Fibroblast of mammary gland (primary cell): ENCODE results near the gene MXD3.

Experiments used
- DNase-seq: peaks from one replicate; pipeline ENCODE4 v3.0.0-alpha.2; 2010; ENCODE audit warnings: low read depth
- H3K4me3 ChIP-seq: 2 replicates; pipeline ENCODE4 v1.5.1; 2011; ENCODE audit warnings: low read depth, mild to moderate bottlenecking, low read length, moderate library complexity; ENCODE audit not compliant: control insufficient read depth
- CTCF ChIP-seq: conservative IDR thresholded peaks from 2 replicates; pipeline ENCODE4 v1.5.1; 2011; ENCODE audit warnings: low read depth, low read length, inconsistent platforms; ENCODE audit not compliant: control insufficient read depth, insufficient read depth

MXD3 gene

GRCh38 chr5:177312649-177313181, 1.0 kb upstream of the MXD3 start:
- no peak for TF ChIP-seq CTCF
- peak overlapping the region; percentile 18 for H3K4me3 ChIP-seq
- DNase-seq = peak; percentile 27

GRCh38 chr5:177311392-177311722, 341 bp downstream of the MXD3 start:
- H3K4me3 ChIP-seq = peak overlapping the region; percentile 71
- no peak for DNase-seq
- no peak for TF ChIP-seq CTCF

- no peak for DNase-seq
- peak overlapping the region; percentile 71 for H3K4me3 ChIP-seq
- TF ChIP-seq CTCF = no peak
Observed at GRCh38 chr5:177310757-177311391, 824 bp downstream of the MXD3 start.

GRCh38 chr5:177310332-177310731, 1.4 kb downstream of the MXD3 start:
- DNase-seq = no peak
- no peak for TF ChIP-seq CTCF
- H3K4me3 ChIP-seq = peak overlapping the region; percentile 71

- peak; percentile 87 for TF ChIP-seq CTCF
- H3K4me3 ChIP-seq = no peak overlapping the region
Observed at GRCh38 chr5:177309351-177310191, 2.1 kb downstream of the MXD3 start.

GRCh38 chr5:177308740-177309139, 3.0 kb downstream of the MXD3 start:
- no peak overlapping the region for H3K4me3 ChIP-seq
- DNase-seq = no peak
- TF ChIP-seq CTCF = no peak

More at GRCh38 chr5:177309351-177310191, 2.1 kb downstream of the MXD3 start:
- DNase-seq = peak; percentile 70
